ENCODE measurements around the gene SDCBP2. TPM values are rescaled to one million over a fixed set of nuclear protein-coding genes. Genes with fewer than 3 reads are reported as not detected.

Gene SDCBP2
- total RNA-seq, 1 donor from 2014 or later = 2.9 TPM

DNA sequence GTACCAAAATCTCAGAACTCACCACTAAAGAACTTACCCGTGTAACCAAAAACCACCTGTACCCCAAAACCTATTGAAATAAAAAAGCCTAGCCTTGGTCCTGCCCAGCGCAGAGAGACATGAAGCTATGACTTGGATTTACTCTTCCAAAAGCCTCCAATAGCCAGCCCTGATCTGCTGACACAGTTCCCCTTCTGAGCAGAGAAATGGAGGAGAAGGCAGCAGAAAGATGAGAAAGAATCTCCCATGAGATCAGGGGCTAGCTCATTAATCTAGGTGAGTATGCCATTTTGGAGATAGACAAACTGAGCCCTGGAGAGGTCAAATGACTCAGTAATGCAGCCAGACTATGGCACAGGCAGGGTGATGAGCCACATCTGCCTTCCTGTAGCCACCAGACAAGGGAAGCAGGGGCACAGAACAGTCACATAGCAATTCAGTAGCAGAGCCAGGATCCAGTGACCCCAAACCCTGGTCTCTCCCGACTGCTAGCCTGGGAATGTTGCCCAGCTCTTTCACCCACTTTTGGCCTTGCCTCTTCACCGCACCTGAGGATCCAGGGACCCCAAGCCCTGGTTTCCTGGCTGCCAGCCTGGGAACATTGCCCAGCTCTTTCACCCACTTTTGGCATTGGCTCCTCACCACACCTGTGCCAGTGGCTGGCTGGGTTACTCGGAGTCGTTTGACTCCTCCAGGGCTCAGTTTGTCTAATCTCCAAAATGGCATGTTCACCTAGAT lies 7.2 kb upstream of the SDCBP2 start:
- Mint-ChIP-seq H3K27me3 (ENCODE audit: low read depth) (no peaks in the 10 kb centered on the region), H3K4me1 (no peaks in the 10 kb centered on the region), H3K4me3 (no peak overlapping the region), H3K9me3 (no peaks in the 10 kb centered on the region), H3K27ac (no peak overlapping the region), H3K36me3 (peaks cover 9% of the 10 kb centered on the region)
- TF ChIP-seq, protein P1, sequence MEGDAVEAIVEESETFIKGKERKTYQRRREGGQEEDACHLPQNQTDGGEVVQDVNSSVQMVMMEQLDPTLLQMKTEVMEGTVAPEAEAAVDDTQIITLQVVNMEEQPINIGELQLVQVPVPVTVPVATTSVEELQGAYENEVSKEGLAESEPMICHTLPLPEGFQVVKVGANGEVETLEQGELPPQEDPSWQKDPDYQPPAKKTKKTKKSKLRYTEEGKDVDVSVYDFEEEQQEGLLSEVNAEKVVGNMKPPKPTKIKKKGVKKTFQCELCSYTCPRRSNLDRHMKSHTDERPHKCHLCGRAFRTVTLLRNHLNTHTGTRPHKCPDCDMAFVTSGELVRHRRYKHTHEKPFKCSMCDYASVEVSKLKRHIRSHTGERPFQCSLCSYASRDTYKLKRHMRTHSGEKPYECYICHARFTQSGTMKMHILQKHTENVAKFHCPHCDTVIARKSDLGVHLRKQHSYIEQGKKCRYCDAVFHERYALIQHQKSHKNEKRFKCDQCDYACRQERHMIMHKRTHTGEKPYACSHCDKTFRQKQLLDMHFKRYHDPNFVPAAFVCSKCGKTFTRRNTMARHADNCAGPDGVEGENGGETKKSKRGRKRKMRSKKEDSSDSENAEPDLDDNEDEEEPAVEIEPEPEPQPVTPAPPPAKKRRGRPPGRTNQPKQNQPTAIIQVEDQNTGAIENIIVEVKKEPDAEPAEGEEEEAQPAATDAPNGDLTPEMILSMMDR (IDR thresholded peaks at IDR 0.05; ENCODE audit: unreplicated experiment) = no peak
- no peak for DNase-seq (ENCODE audit: low spot score in 2 of 2, unreplicated experiment in 2 of 2)

DNA sequence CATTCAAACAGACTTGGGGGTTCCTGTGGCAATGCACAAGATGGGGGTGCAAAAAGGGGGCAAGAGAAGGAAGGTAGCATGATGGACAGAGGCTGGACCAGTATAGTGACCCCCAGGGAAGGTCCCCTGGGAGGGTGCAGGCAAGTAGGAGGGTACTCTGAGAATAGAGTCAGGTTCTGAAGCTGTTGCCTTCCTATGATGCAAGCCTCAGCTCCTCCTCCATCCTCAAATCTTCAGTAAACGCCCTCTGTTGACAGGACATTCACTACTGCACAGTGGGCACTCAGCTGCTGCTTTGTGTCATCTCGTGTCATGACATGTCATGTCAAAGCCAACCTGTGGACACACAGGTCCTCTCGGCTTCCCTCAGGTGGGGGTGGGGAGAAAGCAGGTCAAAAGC lies 5.8 kb upstream of the SDCBP2 start:
- no peak overlapping the region for H3K27ac Mint-ChIP-seq
- H3K9me3 Mint-ChIP-seq = no peaks in the 10 kb centered on the region
- TF ChIP-seq, protein P1 (IDR thresholded peaks at IDR 0.05; ENCODE audit: unreplicated experiment) = no peak
- H3K27me3 Mint-ChIP-seq (ENCODE audit: low read depth) = no peaks in the 10 kb centered on the region
- H3K4me1 Mint-ChIP-seq = no peaks in the 10 kb centered on the region
- H3K36me3 Mint-ChIP-seq = peaks cover 9% of the 10 kb centered on the region
- DNase-seq (ENCODE audit: low spot score in 2 of 2, unreplicated experiment in 2 of 2) = no peak
- H3K4me3 Mint-ChIP-seq = no peak overlapping the region

DNA sequence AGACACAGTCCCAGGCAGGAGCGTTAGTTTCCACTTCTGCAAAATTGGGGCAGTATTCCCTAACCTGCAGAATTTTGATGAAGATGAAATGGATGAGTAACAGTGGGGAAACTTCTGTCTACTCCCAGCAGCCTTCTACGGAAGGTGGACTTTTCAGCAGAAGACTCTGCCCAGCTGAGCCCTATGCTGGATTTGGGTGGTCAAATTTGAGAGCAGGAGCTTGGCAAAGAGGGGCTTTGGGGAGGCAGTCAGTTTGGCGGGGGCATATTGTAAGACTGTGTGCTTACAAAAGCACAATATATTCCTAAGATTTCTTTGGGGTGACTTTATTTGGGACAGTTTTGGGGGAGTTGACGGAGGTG lies 5.4 kb upstream of the SDCBP2 start:
- H3K36me3 Mint-ChIP-seq = peaks cover 9% of the 10 kb centered on the region
- no peaks in the 10 kb centered on the region for H3K27me3 Mint-ChIP-seq (ENCODE audit: low read depth)
- TF ChIP-seq, protein P1 (IDR thresholded peaks at IDR 0.05; ENCODE audit: unreplicated experiment) = no peak
- H3K4me1 Mint-ChIP-seq = no peaks in the 10 kb centered on the region
- no peak overlapping the region for H3K27ac Mint-ChIP-seq
- H3K9me3 Mint-ChIP-seq = no peaks in the 10 kb centered on the region
- no peak for DNase-seq (ENCODE audit: low spot score in 2 of 2, unreplicated experiment in 2 of 2)
- no peak overlapping the region for H3K4me3 Mint-ChIP-seq

DNA sequence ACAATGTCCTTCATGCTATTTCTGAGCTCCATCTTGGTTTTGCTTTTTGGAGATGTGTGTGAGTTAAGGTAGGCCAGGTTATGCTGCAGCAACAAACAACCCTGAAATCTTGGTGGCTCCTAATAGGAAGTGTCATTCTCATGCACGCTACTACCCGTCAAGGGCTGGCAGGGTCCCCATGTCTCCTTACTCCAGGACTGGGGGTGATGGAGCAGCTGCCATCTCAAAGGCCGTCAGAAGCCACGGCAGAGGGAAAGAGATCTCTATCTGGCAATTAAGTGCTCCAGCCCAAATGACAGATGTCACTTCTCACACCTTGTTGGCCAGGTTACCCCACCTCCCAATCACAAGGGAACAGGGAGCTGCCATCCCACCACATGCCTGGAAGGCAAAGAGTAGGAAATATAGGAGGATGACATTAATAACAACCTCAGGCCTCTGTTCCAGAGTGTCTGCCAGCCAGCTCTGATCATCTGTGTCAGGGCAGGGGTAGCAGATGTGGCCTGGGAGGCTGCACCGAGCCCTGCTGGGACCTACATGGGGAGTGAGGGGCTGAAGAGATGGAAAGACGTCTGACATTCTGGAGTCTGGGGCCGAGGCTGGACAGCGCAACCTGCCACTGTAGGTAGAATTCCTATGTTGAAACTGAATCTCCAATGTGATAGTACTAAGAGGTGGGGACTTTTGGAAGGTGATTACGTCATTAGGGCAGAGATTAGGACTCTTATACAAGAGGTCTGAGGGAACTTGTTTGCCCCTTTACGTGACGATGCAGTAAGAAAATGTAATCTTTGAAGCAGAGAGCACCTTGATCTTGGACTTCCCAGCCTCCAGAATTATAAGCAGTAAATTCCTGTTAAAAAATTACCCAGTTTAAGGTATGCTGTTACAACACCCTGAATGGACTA lies 4.8 kb upstream of the SDCBP2 start:
- TF ChIP-seq, protein P1 (IDR thresholded peaks at IDR 0.05; ENCODE audit: unreplicated experiment) = no peak
- Mint-ChIP-seq H3K4me3 (no peak overlapping the region), H3K9me3 (no peaks in the 10 kb centered on the region), H3K27me3 (ENCODE audit: low read depth) (no peaks in the 10 kb centered on the region), H3K4me1 (no peaks in the 10 kb centered on the region), H3K27ac (no peak overlapping the region), H3K36me3 (peaks cover 9% of the 10 kb centered on the region)
- peak in 1 of 2 experiments; percentile 24 for DNase-seq (ENCODE audit: low spot score in 2 of 2, unreplicated experiment in 2 of 2)

DNA sequence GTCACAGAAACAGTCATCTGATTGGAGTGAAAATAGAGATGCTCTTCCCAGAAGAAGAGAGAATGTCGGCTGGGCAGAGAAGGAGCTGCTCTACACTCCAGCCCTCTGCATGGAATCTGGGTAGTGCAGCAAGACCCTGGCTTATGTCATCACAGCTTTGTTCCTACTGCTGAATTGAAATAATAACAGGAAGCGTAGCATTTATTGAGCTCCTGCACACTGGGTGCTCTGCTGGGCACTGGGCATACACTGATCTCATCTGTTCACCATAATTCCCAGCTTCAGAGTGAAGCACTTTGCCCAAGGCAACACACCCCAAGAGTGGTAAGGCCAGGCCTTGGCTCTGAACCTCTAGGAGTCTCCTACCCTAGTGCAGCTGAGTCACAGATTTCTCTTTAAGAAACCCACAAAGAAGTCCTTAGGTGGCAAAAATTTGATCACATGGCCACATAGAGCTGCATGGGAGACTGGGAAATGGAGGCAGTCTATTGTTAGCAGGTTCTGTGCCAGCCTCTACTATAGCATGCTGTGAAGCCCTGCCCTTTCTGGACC lies 3.9 kb upstream of the SDCBP2 start:
- TF ChIP-seq, protein P1 (IDR thresholded peaks at IDR 0.05; ENCODE audit: unreplicated experiment) = no peak
- Mint-ChIP-seq H3K9me3 (no peaks in the 10 kb centered on the region), H3K4me3 (no peak overlapping the region), H3K27me3 (ENCODE audit: low read depth) (no peaks in the 10 kb centered on the region), H3K4me1 (peaks cover 3% of the 10 kb centered on the region), H3K36me3 (peaks cover 9% of the 10 kb centered on the region), H3K27ac (no peak overlapping the region)
- no peak for DNase-seq (ENCODE audit: low spot score in 2 of 2, unreplicated experiment in 2 of 2)
